ENCODE measurements around the gene TMEM121. TPM values are rescaled to one million over a fixed set of nuclear protein-coding genes. Genes with fewer than 3 reads are reported as not detected.

The TMEM121 gene
- total RNA-seq = 1 to 10 TPM; 3.5 to 5.6 (median 4.1) TPM

GRCh38 chr14:105525861-105526775 lies at the start of gene TMEM121:
TMEM121 (plus strand) TSS chr14:105526583; CDS start chr14:105528835, 2,252 bp downstream.
- no peak for TF ChIP-seq CTCF (IDR thresholded peaks at IDR 0.05)
- ATAC-seq (ENCODE audit: low FRiP score) (peak; percentile 37), DNase-seq (ENCODE audit: low spot score) (no peak)

DNA sequence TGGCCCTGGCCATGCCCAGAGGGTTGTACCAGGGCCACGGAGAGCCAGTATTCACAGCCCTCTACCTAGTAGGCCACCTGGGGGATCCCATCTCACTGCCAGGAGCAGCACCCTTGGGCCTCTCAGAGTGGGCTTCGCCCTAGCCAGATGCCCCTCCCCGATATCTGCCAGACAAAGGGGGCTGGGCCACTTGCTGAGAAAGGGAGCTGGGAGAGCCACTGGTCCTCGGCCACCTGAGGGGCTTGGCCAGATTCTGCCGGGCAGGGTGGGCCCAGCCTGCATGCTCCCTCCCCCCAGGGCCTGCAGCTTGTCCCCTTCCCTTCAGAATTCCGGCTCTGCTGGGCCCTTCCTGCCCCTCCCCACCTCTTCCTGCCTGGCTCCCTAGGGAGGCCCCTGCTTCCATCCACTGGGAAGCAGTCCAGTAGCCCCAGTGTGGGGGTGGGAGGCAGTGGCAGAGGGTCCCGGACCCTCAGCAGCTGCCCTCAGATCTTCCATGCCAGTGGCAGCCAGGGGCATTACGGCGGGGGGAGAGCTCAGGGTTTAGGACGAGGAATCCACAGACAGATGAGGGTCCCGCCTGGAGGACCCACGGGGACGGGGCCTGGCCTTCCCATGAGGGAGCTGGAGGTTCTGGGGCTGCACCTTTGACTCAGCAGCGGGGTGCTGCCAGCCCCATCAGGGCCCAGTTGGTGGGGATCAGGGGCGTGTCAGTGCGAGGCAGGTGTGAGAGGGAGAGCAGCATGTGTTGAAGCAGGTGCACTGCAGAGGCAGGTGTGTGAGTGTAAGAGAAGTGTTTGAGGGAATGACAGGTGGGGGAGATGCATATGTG lies 49.3 kb upstream of the TMEM121 start:
- ATAC-seq (ENCODE audit: low FRiP score) (no peak), DNase-seq (ENCODE audit: low spot score) (no peak)
- TF ChIP-seq CTCF (IDR thresholded peaks at IDR 0.05) = no peak

- ATAC-seq (ENCODE audit: low FRiP score) = no peak
- DNase-seq (ENCODE audit: low spot score) = no peak
- TF ChIP-seq CTCF (IDR thresholded peaks at IDR 0.05) = no peak
Observed at GRCh38 chr14:105477660-105478397, 48.6 kb upstream of the TMEM121 start.

GRCh38 chr14:105478398-105479251 lies 47.8 kb upstream of the TMEM121 start:
- TF ChIP-seq CTCF (IDR thresholded peaks at IDR 0.05) = no peak
- ATAC-seq (ENCODE audit: low FRiP score) (no peak), DNase-seq (ENCODE audit: low spot score) (no peak)

DNA sequence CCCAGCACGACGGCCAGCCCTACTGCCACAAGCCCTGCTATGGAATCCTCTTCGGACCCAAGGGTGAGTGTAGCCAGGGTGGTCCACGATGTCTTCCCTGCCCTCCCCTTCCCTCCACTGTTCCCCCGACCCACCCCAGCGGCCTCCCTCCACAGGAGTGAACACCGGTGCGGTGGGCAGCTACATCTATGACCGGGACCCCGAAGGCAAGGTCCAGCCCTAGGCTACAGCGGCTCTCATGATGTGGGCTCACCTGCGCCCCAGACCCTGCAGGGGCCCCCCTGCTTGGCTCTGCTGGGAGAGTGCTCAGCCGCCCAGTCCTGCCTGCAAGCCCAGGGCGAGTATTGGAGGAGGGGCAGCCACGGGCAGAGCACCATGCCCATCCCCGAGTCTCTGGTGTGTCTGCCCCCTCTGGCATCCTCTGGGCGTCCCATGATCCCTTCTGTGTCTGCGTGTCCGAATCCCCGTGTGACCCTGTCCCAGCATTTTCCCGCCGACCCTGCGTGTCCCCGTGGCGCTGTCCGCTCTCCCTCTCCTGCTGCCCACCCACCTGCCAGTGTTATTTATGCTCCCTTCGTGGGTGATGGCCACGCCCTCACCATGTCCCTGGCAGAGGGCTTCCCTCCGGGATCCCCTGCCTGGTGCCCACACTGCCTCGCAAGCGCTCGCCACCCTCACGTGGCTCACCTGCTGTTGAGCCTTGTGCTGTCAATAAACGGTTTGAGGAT lies 46.8 kb upstream of the TMEM121 start:
- ATAC-seq (ENCODE audit: low FRiP score) = no peak
- TF ChIP-seq CTCF (IDR thresholded peaks at IDR 0.05) = no peak
- no peak for DNase-seq (ENCODE audit: low spot score)

Data from omental fat pad (tissue), 4 donors.